Adrenal gland (tissue), 5 donors: Measurements from ENCODE around the gene SLC38A9.

Experiments used
- CTCF ChIP-seq, 6 experiments: fragments of 450-650 bp in 4 of 6; fragments of 200-600 bp in 2 of 6; sonication (generic) in 1 of 6; IDR thresholded peaks; 1 replicate in 5 of 6; 2 replicates in 1 of 6; pipeline versions ENCODE4 v1.5.1 to v1.8.0; 2016 to 2021; ENCODE audit warnings: antibody characterized with exemption in 6 of 6, mild to moderate bottlenecking in 2 of 6, moderate library complexity in 1 of 6
- POLR2A ChIP-seq, 2 donors: fragments of 450-650 bp; IDR thresholded peaks; one replicate each; pipeline ENCODE4 v1.6.1; 2017; ENCODE audit warnings: antibody characterized with exemption in 2 of 2, mild to moderate bottlenecking in 2 of 2, moderate library complexity in 1 of 2
- donor health status: DM: no; HTN: no; CAD: no.

GRCh38 chr5:55624841-55625588 is 87.1 kb downstream of the SLC38A9 start:
- TF ChIP-seq CTCF (IDR thresholded peaks at IDR 0.05) (no peak), POLR2A (IDR thresholded peaks at IDR 0.05) (no peak)
